Sigmoid colon (tissue), 7 donors: Measurements from ENCODE around the gene TBKBP1. TPM values are rescaled to one million over a fixed set of nuclear protein-coding genes. Genes with fewer than 3 reads are reported as not detected.

ENCODE experiments used
- DNase-seq: peaks from one replicate; pipeline ENCODE4 v3.0.0-alpha.2; 2019
- H3K27ac ChIP-seq, 4 donors: fragments of 200-600 bp; sonication (generic); one replicate each; pipeline ENCODE4 v1.5.1; 2016 to 2019; ENCODE audit warnings: mild to moderate bottlenecking in 1 of 4
- H3K27me3 ChIP-seq, 3 donors: fragments of 200-600 bp; sonication (generic); one replicate each; pipeline ENCODE4 v1.5.1; 2019; ENCODE audit warnings: mild to moderate bottlenecking in 1 of 3
- H3K36me3 ChIP-seq, 4 donors: fragments of 200-600 bp; sonication (generic); one replicate each; pipeline ENCODE4 v1.5.1; 2016 to 2019
- H3K4me1 ChIP-seq, 4 donors: fragments of 200-600 bp; sonication (generic); one replicate each; pipeline ENCODE4 v1.5.1; 2017 to 2019
- H3K4me3 ChIP-seq, 4 donors: fragments of 200-600 bp; sonication (generic); one replicate each; pipeline ENCODE4 v1.5.1; 2017 to 2019; ENCODE audit warnings: mild to moderate bottlenecking in 2 of 4, moderate library complexity in 1 of 4
- H3K9me3 ChIP-seq, 4 donors: fragments of 200-600 bp in 3 of 4; sonication (generic) in 3 of 4; one replicate each; pipeline versions ENCODE4 v1.5.1 to v1.6.1; 2013 to 2019
- EP300 ChIP-seq, 4 donors: sonication (generic); formaldehyde crosslinking; IDR thresholded peaks; one replicate each; pipeline ENCODE4 v1.6.1; 2017; ENCODE audit warnings: antibody characterized with exemption in 4 of 4
- POLR2A ChIP-seq, 2 donors: fragments of 450-650 bp; IDR thresholded peaks; one replicate each; pipeline ENCODE4 v1.6.1; 2016; ENCODE audit warnings: antibody characterized with exemption in 2 of 2, mild to moderate bottlenecking in 2 of 2, moderate library complexity in 2 of 2
- POLR2AphosphoS5 ChIP-seq, 4 donors: sonication (generic); formaldehyde crosslinking; IDR thresholded peaks; one replicate each; pipeline ENCODE4 v1.6.1; 2017; ENCODE audit warnings: antibody characterized with exemption in 4 of 4
- WGBS, 2 donors: extraction: QIAGEN DNeasy Blood & Tissue Kit; methylation state at CpG; one replicate each; pipeline ENCODE4 v1.1.7; 2013; 5-methylcytosine and 5-hydroxymethylcytosine counted together
- intact Hi-C: fragments of 100-400 bp; cut with DNase I; formaldehyde crosslinking; loops from one replicate; pipeline ENCODE4 v1.15.1; 2023
- polyA plus RNA-seq, 3 donors: library from polyadenylated mRNA; stranded (reverse); fragments of 200-250 nt; gene quantifications; one replicate each; pipeline ENCODE4 v1.2.3, GENCODE V29; 2013
- total RNA-seq, 4 donors: library from RNA; depleted of rRNA; stranded (reverse); fragments of >200 nt; gene quantifications; one replicate each; pipeline ENCODE4 v1.1.0, GENCODE V29; 2016
- TF ChIP-seq, protein P1 (sequence below), 4 experiments: fragments of 450-650 bp in 3 of 4; fragments of 200-600 bp in 1 of 4; IDR thresholded peaks; one replicate each; pipeline ENCODE4 v1.5.1; 2016 to 2019; ENCODE audit warnings: antibody characterized with exemption in 4 of 4, mild to moderate bottlenecking in 3 of 4, moderate library complexity in 2 of 4
- donor health status: healthy with polysubstance abuse.
- donor health status: Bipolar disorder and iron deficiency.
- donor health status: healthy.

The TBKBP1 gene
- total and polyA plus RNA-seq, 7 donors: 3.5 to 25.5 (median 7.8) TPM

- Histone ChIP-seq H3K36me3 (peaks cover 19 to 65% (median 43%) of the 10 kb centered on the region in 4 donors), H3K9me3 (no peaks in the 10 kb centered on the region), H3K27me3 (no peaks in the 10 kb centered on the region), H3K4me1 (peaks cover 0 to 54% (median 44%) of the 10 kb centered on the region in 4 donors), H3K27ac (no peak overlapping the region), H3K4me3 (no peak overlapping the region)
- TF ChIP-seq EP300 (IDR thresholded peaks at IDR 0.05) (no peak), POLR2AphosphoS5 (IDR thresholded peaks at IDR 0.05) (no peak), POLR2A (IDR thresholded peaks at IDR 0.05) (no peak)
- TF ChIP-seq, protein P1, sequence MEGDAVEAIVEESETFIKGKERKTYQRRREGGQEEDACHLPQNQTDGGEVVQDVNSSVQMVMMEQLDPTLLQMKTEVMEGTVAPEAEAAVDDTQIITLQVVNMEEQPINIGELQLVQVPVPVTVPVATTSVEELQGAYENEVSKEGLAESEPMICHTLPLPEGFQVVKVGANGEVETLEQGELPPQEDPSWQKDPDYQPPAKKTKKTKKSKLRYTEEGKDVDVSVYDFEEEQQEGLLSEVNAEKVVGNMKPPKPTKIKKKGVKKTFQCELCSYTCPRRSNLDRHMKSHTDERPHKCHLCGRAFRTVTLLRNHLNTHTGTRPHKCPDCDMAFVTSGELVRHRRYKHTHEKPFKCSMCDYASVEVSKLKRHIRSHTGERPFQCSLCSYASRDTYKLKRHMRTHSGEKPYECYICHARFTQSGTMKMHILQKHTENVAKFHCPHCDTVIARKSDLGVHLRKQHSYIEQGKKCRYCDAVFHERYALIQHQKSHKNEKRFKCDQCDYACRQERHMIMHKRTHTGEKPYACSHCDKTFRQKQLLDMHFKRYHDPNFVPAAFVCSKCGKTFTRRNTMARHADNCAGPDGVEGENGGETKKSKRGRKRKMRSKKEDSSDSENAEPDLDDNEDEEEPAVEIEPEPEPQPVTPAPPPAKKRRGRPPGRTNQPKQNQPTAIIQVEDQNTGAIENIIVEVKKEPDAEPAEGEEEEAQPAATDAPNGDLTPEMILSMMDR (IDR thresholded peaks at IDR 0.05): no peak
- intact Hi-C loops: loop anchor here (5.0 kb wide), 1 partner anchor 44 kb away; no protein-coding TSS in a partner anchor
- WGBS, 2 donors: 62 to 90% methylated on average over 2 of the region's 2 CpGs
- DNase-seq: no peak
These were observed 40.5 kb upstream of the TBKBP1 start for GRCh38 chr17:47653442-47653841.

DNA sequence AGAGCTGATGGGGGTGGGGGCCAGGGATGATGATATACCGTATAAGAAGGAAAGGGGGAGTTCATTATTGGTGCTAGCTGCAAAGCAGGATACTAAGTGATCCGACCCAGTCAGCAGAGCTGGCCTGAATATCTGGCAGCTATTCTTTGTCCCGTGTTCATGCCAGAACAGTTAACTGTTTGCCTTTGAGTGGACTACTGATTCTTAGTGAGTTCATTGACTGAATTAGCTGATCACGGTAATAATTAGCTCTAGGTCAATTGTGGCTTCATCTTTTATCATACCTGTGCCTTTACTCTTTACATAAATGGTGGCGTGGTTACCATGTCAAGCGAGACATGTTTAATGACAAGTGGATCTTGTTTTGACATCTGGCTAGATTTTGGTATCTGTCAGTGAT lies 39.0 kb upstream of the TBKBP1 start:
- Histone ChIP-seq H3K4me1 (peaks cover 0 to 56% (median 48%) of the 10 kb centered on the region in 4 donors), H3K36me3 (peaks cover 27 to 80% (median 56%) of the 10 kb centered on the region in 4 donors), H3K27me3 (no peaks in the 10 kb centered on the region), H3K4me3 (no peak overlapping the region), H3K9me3 (no peaks in the 10 kb centered on the region), H3K27ac (no peak overlapping the region)
- DNase-seq: no peak
- 51 to 63% methylated on average over 6 of the region's 6 CpGs for WGBS, 2 donors
- intact Hi-C loops: loop anchor here (5.0 kb wide), 1 partner anchor 42 kb away; no protein-coding TSS in a partner anchor
- TF ChIP-seq POLR2A (IDR thresholded peaks at IDR 0.05): no peak
- TF ChIP-seq, protein P1 (IDR thresholded peaks at IDR 0.05): no peak
- TF ChIP-seq EP300 (IDR thresholded peaks at IDR 0.05): no peak
- TF ChIP-seq POLR2AphosphoS5 (IDR thresholded peaks at IDR 0.05): no peak

- intact Hi-C loops: loop anchor here (5.0 kb wide), 1 partner anchor 142 kb away; no protein-coding TSS in a partner anchor
- Histone ChIP-seq H3K27ac (peak overlapping the region in 3 of 4 donors; percentile 3 to 58 (median 25)), H3K27me3 (no peaks in the 10 kb centered on the region), H3K4me1 (peaks cover 0 to 27% (median 14%) of the 10 kb centered on the region in 4 donors), H3K36me3 (peaks cover 46 to 100% (median 74%) of the 10 kb centered on the region in 4 donors), H3K9me3 (no peaks in the 10 kb centered on the region), H3K4me3 (peak overlapping the region in 1 of 4 donors; percentile 11)
- no peak for DNase-seq
- WGBS, 2 donors: 15 to 17% methylated on average over 6 of the region's 6 CpGs
- TF ChIP-seq EP300 (IDR thresholded peaks at IDR 0.05) (no peak), POLR2AphosphoS5 (IDR thresholded peaks at IDR 0.05) (peak in 2 of 4 donors; percentile 33 to 63)
- TF ChIP-seq, protein P1 (IDR thresholded peaks at IDR 0.05): peak in 1 of 4 experiments; percentile 21
These were observed 33.9 kb upstream of the TBKBP1 start for GRCh38 chr17:47660064-47660492.

DNA sequence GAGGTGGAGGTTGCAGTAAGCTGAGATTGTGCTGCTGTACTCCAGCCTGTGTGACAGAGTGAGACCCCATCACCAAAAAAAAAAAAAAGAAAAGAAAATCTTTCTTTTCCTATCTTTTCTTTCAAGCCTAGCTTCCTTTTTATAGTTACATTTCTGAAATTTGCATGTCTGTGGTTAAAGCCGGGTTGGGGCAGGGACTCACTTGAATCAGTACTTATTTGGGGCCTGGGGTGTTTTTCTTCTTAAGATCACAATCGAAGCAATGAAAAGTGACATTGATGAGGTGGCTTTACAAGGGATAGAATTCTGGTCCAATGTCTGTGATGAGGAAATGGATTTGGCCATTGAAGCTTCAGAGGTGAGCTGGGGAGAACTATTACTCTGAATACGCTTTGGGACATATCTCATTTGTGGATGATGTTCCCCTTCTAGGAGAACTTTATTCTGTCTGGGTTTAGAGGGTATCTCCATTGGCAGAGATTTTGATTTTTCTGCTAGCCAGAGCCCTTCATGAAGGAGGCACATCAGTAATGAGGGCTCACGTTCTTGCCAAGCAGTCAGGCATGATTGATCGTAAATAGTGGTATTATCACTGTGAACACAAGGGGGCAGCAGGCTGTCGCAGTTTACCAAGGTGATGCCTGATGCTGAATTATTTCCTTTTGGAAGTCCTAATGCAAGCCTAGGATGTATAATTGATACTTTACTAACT lies 29.9 kb upstream of the TBKBP1 start:
- intact Hi-C loops: loop anchor here (5.0 kb wide), 1 partner anchor 138 kb away; no protein-coding TSS in a partner anchor
- peaks cover 28 to 98% (median 73%) of the 10 kb centered on the region in 4 donors for H3K36me3 ChIP-seq
- peak; percentile 68 for DNase-seq
- peaks cover 0 to 18% (median 10%) of the 10 kb centered on the region in 4 donors for H3K4me1 ChIP-seq
- peak overlapping the region in 1 of 4 donors; percentile 19 for H3K27ac ChIP-seq
- 38 to 41% methylated on average over 6 of the region's 6 CpGs for WGBS, 2 donors
- no peaks in the 10 kb centered on the region for H3K9me3 ChIP-seq
- H3K27me3 ChIP-seq: no peaks in the 10 kb centered on the region
- no peak overlapping the region for H3K4me3 ChIP-seq
- TF ChIP-seq, protein P1 (IDR thresholded peaks at IDR 0.05): peak; percentile 41 to 68 (median 60)
- TF ChIP-seq POLR2AphosphoS5 (IDR thresholded peaks at IDR 0.05) (peak in 1 of 4 donors; percentile 8), POLR2A (IDR thresholded peaks at IDR 0.05) (no peak), EP300 (IDR thresholded peaks at IDR 0.05) (no peak)
